A673 (cell line): ENCODE data around the gene ACOXL.

Experiments
- CTCF ChIP-seq: fragments of 300-800, 200-600 bp; sonication (generic); conservative IDR thresholded peaks from 2 replicates; pipeline ENCODE4 v1.5.1; 2017; ENCODE audit warnings: low read depth, mild to moderate bottlenecking, antibody characterized with exemption, low read length, moderate library complexity, mixed read lengths
- EZH2 ChIP-seq: fragments of 200-600 bp; sonication (generic); IDR thresholded peaks from 2 replicates; pipeline ENCODE4 v1.6.1; 2017; ENCODE audit warnings: borderline replicate concordance, low read depth, mild to moderate bottlenecking, mixed read lengths, antibody characterized with exemption, low read length; ENCODE audit not compliant: poor library complexity, severe bottlenecking

DNA sequence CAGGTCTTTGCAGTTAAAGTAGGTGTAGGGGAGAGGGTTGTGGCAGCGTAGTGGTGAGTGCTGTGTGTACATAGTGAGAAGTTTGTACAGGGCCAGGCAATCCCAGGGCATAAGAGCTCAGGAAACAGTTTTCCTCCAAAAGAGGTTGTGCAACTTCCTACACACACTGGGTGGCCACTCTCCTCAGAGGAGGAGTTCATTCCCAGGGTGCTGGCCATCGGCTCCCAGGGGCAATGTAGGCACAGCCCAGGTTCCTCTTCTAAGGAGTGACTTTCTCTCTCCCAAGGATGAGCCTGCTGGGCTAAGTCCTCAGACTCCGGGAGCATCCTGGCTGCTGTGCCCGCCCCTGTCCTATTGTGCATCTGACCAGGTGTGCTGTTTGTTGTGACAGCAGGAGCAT, 3.0 kb downstream of the ACOXL start:
- TF ChIP-seq CTCF (no peak), EZH2 (no peak)
